NCI-H146 treated with DMSO at 0.1 percent for 48 hours (cell line): ENCODE results near the gene POMT1.
"Not testable (repeated sequence)": the region's sequence is repeated elsewhere in the genome, so short reads cannot be mapped to it uniquely, and the experiment has no call there.

Experiments
- DNase-seq: peaks from one replicate; lab custom pipeline; 2025; ENCODE audit not compliant: unreplicated experiment; lab: John Stamatoyannopoulos, UW

The POMT1 gene

GRCh38 chr9:131494296-131494870 lies 8.3 kb upstream of the POMT1 start:
- no peak for DNase-seq

- no peak for DNase-seq
These were observed 6.9 kb upstream of the POMT1 start for GRCh38 chr9:131495785-131496184.

GRCh38 chr9:131496844-131497405 lies 5.8 kb upstream of the POMT1 start:
- DNase-seq: no peak

GRCh38 chr9:131499254-131499767 lies 3.4 kb upstream of the POMT1 start:
- no peak for DNase-seq

GRCh38 chr9:131500377-131500776 lies 2.3 kb upstream of the POMT1 start:
- no peak for DNase-seq

- no peak for DNase-seq
These were observed 1.7 kb upstream of the POMT1 start for GRCh38 chr9:131500939-131501541.

GRCh38 chr9:131503626-131504465 lies 1.1 kb downstream of the POMT1 start:
- DNase-seq: no peak

GRCh38 chr9:131505012-131505411 lies 2.3 kb downstream of the POMT1 start:
- no peak for DNase-seq

- DNase-seq: no peak
These were observed 8.7 kb downstream of the POMT1 start for GRCh38 chr9:131511416-131511815.

- no peak for DNase-seq
These were observed 9.2 kb downstream of the POMT1 start for GRCh38 chr9:131511880-131512279.

- no peak for DNase-seq
These were observed 10.5 kb downstream of the POMT1 start for GRCh38 chr9:131513177-131513576.

GRCh38 chr9:131515559-131516031 lies 12.9 kb downstream of the POMT1 start:
- DNase-seq: not testable (repeated sequence)

- no peak for DNase-seq
These were observed 13.4 kb downstream of the POMT1 start for GRCh38 chr9:131516100-131516499.

GRCh38 chr9:131516930-131517329 lies 14.2 kb downstream of the POMT1 start:
- DNase-seq: no peak

- DNase-seq: no peak
These were observed 15.1 kb downstream of the POMT1 start for GRCh38 chr9:131517761-131518190.

GRCh38 chr9:131518553-131518952 lies 15.8 kb downstream of the POMT1 start:
- DNase-seq: no peak

- DNase-seq: no peak
These were observed 17.8 kb downstream of the POMT1 start for GRCh38 chr9:131520503-131520902.

GRCh38 chr9:131521203-131521602 lies 18.5 kb downstream of the POMT1 start:
- no peak for DNase-seq

GRCh38 chr9:131521822-131522221 lies 19.1 kb downstream of the POMT1 start:
- DNase-seq: no peak

- no peak for DNase-seq
These were observed 19.8 kb downstream of the POMT1 start for GRCh38 chr9:131522257-131523085.

- DNase-seq: no peak
These were observed 20.3 kb downstream of the POMT1 start for GRCh38 chr9:131523086-131523388.
